Endothelial cell of umbilical vein (primary cell): Measurements from ENCODE around the gene SIN3B. TPM values are rescaled to one million over a fixed set of nuclear protein-coding genes. Genes with fewer than 3 reads are reported as not detected.

Experiments
- BruUV-seq: library from RNA; stranded (reverse); fragments of 400-500 nt; replicated peaks from 2 replicates; lab custom pipeline; 2021; lab: Mats Ljungman, UMichigan
- CTCF ChIA-PET: fragments of 300-600, 350-600 bp; sonication (Branson Sonifier 250); formaldehyde crosslinking; loops from one replicate; lab custom pipeline; 2021; ENCODE audit warnings: antibody characterized with exemption, inconsistent platforms; lab: Charles Lee
- POLR2A ChIA-PET: fragments of 300-600, 350-600 bp; sonication (Branson Sonifier 250); formaldehyde crosslinking; loops from one replicate; lab custom pipeline; 2021; ENCODE audit warnings: antibody characterized with exemption, inconsistent platforms; lab: Charles Lee
- DNase-seq: peaks from one replicate; pipeline ENCODE4 v3.0.0-alpha.2; 2011; ENCODE audit warnings: low read depth, low spot score
- FAIRE-seq: peaks from 2 replicates; lab custom pipeline; 2011; peaks lifted over from hg19 to GRCh38; lab: Jason Lieb, UNC
- H2AFZ ChIP-seq: 2 replicates; pipeline ENCODE4 v1.6.0; 2012; ENCODE audit warnings: low read depth, low read length, control low read depth, inconsistent platforms
- H3K27ac ChIP-seq: 2 replicates; pipeline ENCODE4 v1.5.1; 2011; ENCODE audit warnings: low read depth, mild to moderate bottlenecking, control low read depth, low read length, moderate library complexity; ENCODE audit not compliant: insufficient read depth
- H3K27me3 ChIP-seq, 2 experiments: 2 replicates each; pipeline versions ENCODE4 v1.6.0 to v1.6.1; 2011; ENCODE audit warnings: low read length in 2 of 2, mixed read lengths in 1 of 2; ENCODE audit not compliant: control insufficient read depth in 2 of 2, insufficient read depth in 2 of 2
- H3K36me3 ChIP-seq, 2 experiments: 2 replicates in 1 of 2; 3 replicates in 1 of 2; pipeline ENCODE4 v1.5.1; 2011; ENCODE audit warnings: low read length in 2 of 2, mild to moderate bottlenecking in 1 of 2, moderate library complexity in 1 of 2; ENCODE audit not compliant: control insufficient read depth in 2 of 2, insufficient read depth in 2 of 2; ENCODE audit errors: extremely low read depth in 1 of 2
- H3K4me1 ChIP-seq: 3 replicates; pipeline ENCODE4 v1.5.1; 2011; ENCODE audit warnings: mild to moderate bottlenecking, low read length; ENCODE audit not compliant: control insufficient read depth, insufficient read depth; ENCODE audit errors: extremely low read depth
- H3K4me2 ChIP-seq: 2 replicates; pipeline ENCODE4 v1.6.1; 2011; ENCODE audit warnings: low read length, control low read depth, mixed read lengths; ENCODE audit not compliant: insufficient read depth
- H3K4me3 ChIP-seq, 3 experiments: fragments of 200-600 bp in 1 of 3; sonication (generic), shearing (Covaris generic) in 1 of 3; replicated peaks in 1 of 3; 2 replicates each; pipeline ENCODE4 v1.5.1; 2011 to 2016; ENCODE audit warnings: control low read depth in 3 of 3, low read length in 3 of 3, mild to moderate bottlenecking in 2 of 3, inconsistent platforms in 1 of 3, low read depth in 1 of 3, moderate library complexity in 1 of 3; ENCODE audit not compliant: insufficient read depth in 1 of 3
- H3K79me2 ChIP-seq: 2 replicates; pipeline ENCODE4 v1.6.0; 2012; ENCODE audit warnings: low read length, inconsistent platforms; ENCODE audit not compliant: control insufficient read depth, insufficient read depth
- H3K9ac ChIP-seq: replicated peaks from 2 replicates; pipeline ENCODE3; 2011; ENCODE audit warnings: low read length, control low read depth; ENCODE audit not compliant: insufficient read depth; ENCODE audit errors: extremely low read depth
- H3K9me1 ChIP-seq: replicated peaks from 3 replicates; pipeline ENCODE4 v1.6.0; 2011; ENCODE audit warnings: mild to moderate bottlenecking, low read length; ENCODE audit not compliant: control insufficient read depth, insufficient read depth; ENCODE audit errors: extremely low read depth
- H3K9me3 ChIP-seq: replicated peaks from 2 replicates; pipeline ENCODE4 v1.5.1; 2012; ENCODE audit warnings: low read length, inconsistent platforms; ENCODE audit not compliant: control insufficient read depth, insufficient read depth
- H4K20me1 ChIP-seq: replicated peaks from 2 replicates; pipeline ENCODE3; 2011; ENCODE audit warnings: mild to moderate bottlenecking, low read length; ENCODE audit not compliant: control insufficient read depth, insufficient read depth; ENCODE audit errors: extremely low read depth
- CTCF ChIP-seq, 2 donors: IDR thresholded peaks; 1 replicate in 1 of 2; 2 replicates in 1 of 2; pipeline ENCODE4 v1.5.1; 2011; ENCODE audit warnings: low read length in 2 of 2, mild to moderate bottlenecking in 2 of 2, moderate library complexity in 2 of 2, control low read depth in 1 of 2, inconsistent platforms in 1 of 2, low read depth in 1 of 2; ENCODE audit not compliant: insufficient read depth in 1 of 2; ENCODE audit errors: extremely low read depth in 1 of 2
- EZH2 ChIP-seq: IDR thresholded peaks from 2 replicates; pipeline ENCODE4 v1.6.1; 2012; ENCODE audit warnings: borderline replicate concordance, low read depth, mild to moderate bottlenecking, moderate library complexity, low read length, inconsistent platforms; ENCODE audit not compliant: severe bottlenecking
- FOS ChIP-seq: IDR thresholded peaks from 2 replicates; pipeline ENCODE4 v1.6.1; 2011; ENCODE audit warnings: mild to moderate bottlenecking, low read length, moderate library complexity, borderline replicate concordance; ENCODE audit not compliant: insufficient read depth
- GATA2 ChIP-seq: IDR thresholded peaks from 2 replicates; pipeline ENCODE4 v1.7.0; 2011; ENCODE audit warnings: low read depth, mild to moderate bottlenecking, moderate library complexity, mixed read lengths, low read length; ENCODE audit not compliant: insufficient read length, insufficient read depth
- JUN ChIP-seq: IDR thresholded peaks from 2 replicates; pipeline ENCODE4 v1.6.1; 2011; ENCODE audit warnings: borderline replicate concordance, low read depth; ENCODE audit not compliant: insufficient read length, insufficient read depth
- MAX ChIP-seq: IDR thresholded peaks from 2 replicates; pipeline ENCODE4 v1.6.1; 2011; ENCODE audit not compliant: insufficient read depth, insufficient read length
- MYC ChIP-seq: IDR thresholded peaks from one replicate; pipeline ENCODE4 v1.6.1; 2011; ENCODE audit warnings: mild to moderate bottlenecking, low read depth, low read length
- POLR2A ChIP-seq: IDR thresholded peaks from 2 replicates; pipeline ENCODE4 v1.6.1; 2012; ENCODE audit warnings: low read depth, mild to moderate bottlenecking, control low read depth, low read length
- POLR2AphosphoS5 ChIP-seq: IDR thresholded peaks from 2 replicates; pipeline ENCODE4 v1.6.1; 2012; ENCODE audit warnings: low read depth, mild to moderate bottlenecking, control low read depth, low read length, moderate library complexity; ENCODE audit not compliant: insufficient read depth
- dilution Hi-C: fragments of 300-500 bp; cut with MboI; formaldehyde crosslinking; loops from one replicate; pipeline ENCODE4 v1.15.0; 2019; ENCODE audit warnings: low sequenced_read_pairs; ENCODE audit not compliant: extremely low pct_ligation_motif_present
- intact Hi-C: fragments of 100-400 bp; cut with micrococcal nuclease; formaldehyde crosslinking; loops from one replicate; pipeline ENCODE4 v1.10.0; 2022
- polyA plus RNA-seq, 4 experiments: library from polyadenylated mRNA; depleted of rRNA in 3 of 4; stranded (reverse) in 3 of 4; unstranded in 1 of 4; fragments of >200 nt; gene quantifications; 2 replicates each; pipeline versions ENCODE4 v1.2.1 to v1.2.3, GENCODE V29; 2011 to 2012; ENCODE audit warnings: missing spikeins in 1 of 4
- total RNA-seq: library from RNA; stranded (reverse); gene quantifications from 2 replicates; pipeline ENCODE4 v1.2.3, GENCODE V29; 2021

SIN3B gene
- total and polyA plus RNA-seq, 2 donors (not counting 3 experiments of a cell fraction or from before 2014, with no cell fraction given), result 46.2 to 75.0 TPM

- Histone ChIP-seq H3K4me3 (no peak overlapping the region), H3K27me3 (no peaks in the 10 kb centered on the region), H3K9ac (no peak overlapping the region), H3K27ac (no peak overlapping the region), H3K36me3 (no peaks in the 10 kb centered on the region), H3K4me2 (no peak overlapping the region), H4K20me1 (no peaks in the 10 kb centered on the region), H2AFZ (no peak overlapping the region), H3K9me1 (no peaks in the 10 kb centered on the region), H3K9me3 (no peaks in the 10 kb centered on the region), H3K79me2 (no peaks in the 10 kb centered on the region), H3K4me1 (no peaks in the 10 kb centered on the region)
- ChIA-PET CTCF (interaction anchor here (1.5 kb wide), 1 partner anchor 207 kb away, joined by 4 read pairs; no protein-coding TSS in a partner anchor), POLR2A (no interaction called here)
- intact Hi-C loops (no loop called here), dilution Hi-C loops (no loop called here)
- no TSS peak for BruUV-seq
- TF ChIP-seq FOS (no peak), POLR2AphosphoS5 (no peak), JUN (no peak), CTCF (IDR thresholded peaks at IDR 0.05; ENCODE audit: extremely low read depth in 1 of 2, insufficient read depth in 1 of 2, low read depth in 1 of 2, low read length in 2 of 2) (no peak), MYC (no peak), POLR2A (no peak), MAX (no peak), GATA2 (no peak), EZH2 (no peak)
- DNase-seq (no peak), FAIRE-seq (no peak)
These were observed 92.8 kb downstream of the SIN3B start for GRCh38 chr19:16921766-16922591.
